Fibroblast of peridontal ligament (primary cell): ENCODE results near the gene TMPRSS11D.

ENCODE experiments used
- DNase-seq: peaks from one replicate; pipeline ENCODE4 v3.0.0-alpha.2; 2010; ENCODE audit errors: extremely low read depth

Gene TMPRSS11D, protein sequence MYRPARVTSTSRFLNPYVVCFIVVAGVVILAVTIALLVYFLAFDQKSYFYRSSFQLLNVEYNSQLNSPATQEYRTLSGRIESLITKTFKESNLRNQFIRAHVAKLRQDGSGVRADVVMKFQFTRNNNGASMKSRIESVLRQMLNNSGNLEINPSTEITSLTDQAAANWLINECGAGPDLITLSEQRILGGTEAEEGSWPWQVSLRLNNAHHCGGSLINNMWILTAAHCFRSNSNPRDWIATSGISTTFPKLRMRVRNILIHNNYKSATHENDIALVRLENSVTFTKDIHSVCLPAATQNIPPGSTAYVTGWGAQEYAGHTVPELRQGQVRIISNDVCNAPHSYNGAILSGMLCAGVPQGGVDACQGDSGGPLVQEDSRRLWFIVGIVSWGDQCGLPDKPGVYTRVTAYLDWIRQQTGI

DNA sequence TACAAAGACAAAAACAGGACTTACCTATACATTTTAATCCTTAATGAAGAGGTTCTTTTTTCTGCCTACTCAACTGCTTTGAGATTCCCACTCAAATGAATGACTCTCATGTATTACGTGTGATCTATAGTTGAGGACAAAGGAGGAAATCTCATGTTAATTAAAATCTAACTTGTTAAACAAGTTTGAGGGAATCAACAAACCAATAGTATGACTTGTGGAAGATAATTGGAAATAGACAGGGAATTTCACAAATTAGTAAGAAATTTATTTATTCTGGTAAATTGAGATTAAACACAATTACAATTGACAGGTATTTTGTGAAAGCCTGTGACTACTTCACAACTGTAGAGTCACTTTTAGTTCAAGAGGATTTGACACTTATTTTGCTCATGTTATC lies at the start of gene TMPRSS11D:
TSS of gene TMPRSS11D (minus strand) at position 101 of the 400 bp plus-strand sequence. CDS start at position 32, 69 bp downstream.
- no peak for DNase-seq

GRCh38 chr4:67933038-67933437 lies 49.2 kb upstream of the TMPRSS11D start:
- no peak for DNase-seq

DNA sequence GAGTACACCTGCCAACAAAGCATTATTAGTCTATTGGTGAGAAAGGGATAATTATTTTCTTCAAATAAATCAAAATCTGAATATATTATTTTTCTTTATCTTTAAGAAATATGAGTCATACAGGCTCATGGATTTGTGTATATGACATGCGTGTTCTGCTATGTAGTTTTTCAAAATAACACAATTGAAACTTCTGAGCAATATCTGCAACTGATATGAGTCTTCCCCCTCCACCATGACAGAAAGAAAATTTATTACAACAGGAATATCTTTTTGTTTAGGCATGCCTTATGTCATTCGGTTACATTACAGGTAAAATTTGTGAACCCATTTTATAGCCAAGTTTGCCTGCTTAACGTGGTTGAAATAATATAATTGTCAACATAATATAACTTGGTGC lies 47.5 kb upstream of the TMPRSS11D start:
- no peak for DNase-seq

- no peak for DNase-seq
These were observed 45.6 kb upstream of the TMPRSS11D start for GRCh38 chr4:67929426-67929825.

- DNase-seq = no peak
These were observed 44.7 kb upstream of the TMPRSS11D start for GRCh38 chr4:67928546-67928945.

GRCh38 chr4:67927251-67927650 lies 43.4 kb upstream of the TMPRSS11D start:
- no peak for DNase-seq

GRCh38 chr4:67926485-67926884 lies 42.7 kb upstream of the TMPRSS11D start:
- DNase-seq = no peak

- DNase-seq = no peak
These were observed 38.9 kb upstream of the TMPRSS11D start for GRCh38 chr4:67922697-67923096.

DNA sequence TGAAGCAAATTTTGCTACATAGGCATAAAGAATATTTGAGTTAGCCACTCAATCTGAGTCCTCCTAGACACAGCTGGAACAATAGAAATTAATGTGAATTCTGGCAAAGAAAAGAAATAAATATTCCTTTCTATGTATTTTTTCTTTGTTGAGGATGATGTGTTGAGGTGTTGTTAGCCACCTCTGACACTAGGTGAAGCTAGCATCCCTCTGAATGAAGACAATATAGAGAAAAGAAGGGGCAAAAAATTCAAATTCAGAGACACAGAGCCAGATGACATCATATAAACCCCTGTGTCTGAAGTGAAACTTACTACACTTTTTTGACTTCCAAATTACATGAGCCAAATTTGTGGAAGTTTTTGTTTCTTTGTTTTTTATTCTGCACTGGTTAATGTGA lies 34.6 kb upstream of the TMPRSS11D start:
- DNase-seq = no peak

DNA sequence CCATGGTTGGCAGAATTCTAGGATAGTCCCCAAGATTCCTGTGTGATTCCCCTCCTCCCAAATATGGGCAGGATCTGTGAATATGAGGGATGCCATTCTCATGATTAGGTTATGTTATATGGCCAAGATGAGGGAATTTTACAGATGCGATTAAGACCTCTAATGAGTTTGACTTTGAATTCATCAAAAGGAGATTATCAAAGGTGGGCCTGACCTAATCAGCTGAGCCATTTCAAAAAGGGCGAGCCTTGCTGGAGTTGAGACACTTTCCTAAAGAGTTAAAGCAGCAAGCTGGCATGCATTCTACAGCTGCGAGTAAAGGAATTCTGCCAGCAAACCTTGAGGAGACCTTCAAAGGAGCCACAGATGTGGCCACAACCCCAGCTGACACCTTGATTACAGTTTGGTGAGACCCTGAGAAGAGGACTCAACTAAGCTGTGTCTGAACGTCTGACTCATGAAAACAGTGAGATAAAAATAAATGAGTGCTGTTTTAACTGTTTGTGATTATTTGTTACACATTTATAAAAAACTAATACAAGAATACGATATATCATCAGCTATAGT lies 31.7 kb upstream of the TMPRSS11D start:
- no peak for DNase-seq

GRCh38 chr4:67912080-67912479 lies 28.3 kb upstream of the TMPRSS11D start:
- no peak for DNase-seq

DNA sequence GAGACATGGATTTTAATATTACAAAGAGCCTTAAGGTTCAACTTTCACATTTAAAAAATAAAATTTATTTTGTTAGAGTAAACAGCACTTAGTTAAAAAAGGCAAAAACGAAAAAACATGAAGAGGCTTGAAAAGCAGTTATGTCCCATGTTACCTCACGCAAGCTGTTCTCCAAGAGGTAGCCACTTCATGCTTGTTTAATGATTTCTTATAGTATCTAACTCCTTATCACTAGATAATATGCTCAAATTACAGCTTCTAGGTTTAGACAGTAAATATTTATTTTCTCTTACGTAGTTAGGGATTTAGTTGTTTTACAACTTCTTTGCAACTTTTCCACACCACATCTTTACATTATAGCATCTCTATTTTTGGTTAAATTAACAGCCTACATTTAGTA lies 27.8 kb upstream of the TMPRSS11D start:
- DNase-seq = no peak

DNA sequence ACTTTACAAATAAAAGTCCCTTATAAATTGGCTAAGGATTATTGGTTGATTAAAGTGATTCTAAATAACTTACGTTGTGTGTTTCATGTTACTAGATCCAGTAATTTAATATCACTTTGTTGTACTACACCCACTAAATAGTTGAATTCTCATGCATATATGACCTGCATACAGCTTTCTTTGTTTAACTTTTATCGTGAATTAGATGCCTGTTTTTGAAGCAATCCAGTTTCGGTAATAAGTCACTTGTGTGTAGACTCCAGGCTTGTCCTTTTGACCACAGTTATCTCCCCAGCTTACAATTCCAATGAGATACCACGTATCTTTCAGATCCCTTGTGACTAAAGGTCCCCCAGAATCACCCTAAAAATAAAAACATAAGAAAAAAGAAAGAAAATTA lies 27.3 kb upstream of the TMPRSS11D start:
- no peak for DNase-seq

DNA sequence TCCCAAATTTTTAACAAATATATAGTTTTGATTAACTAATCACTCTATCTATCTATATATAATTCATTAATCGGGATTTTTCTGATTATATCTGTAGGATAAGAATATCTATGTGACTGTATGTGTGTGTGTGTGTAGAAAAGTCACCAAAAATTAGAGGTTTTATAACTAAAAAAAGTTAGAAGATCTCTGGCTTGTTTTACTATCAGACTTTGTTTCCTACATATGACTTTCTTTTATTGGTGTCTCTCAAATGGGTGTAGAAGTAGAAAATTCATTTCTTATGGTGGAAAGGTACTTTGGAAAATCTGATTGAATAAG lies 26.7 kb upstream of the TMPRSS11D start:
- DNase-seq = no peak

- peak; percentile 54 for DNase-seq
These were observed 26.2 kb upstream of the TMPRSS11D start for GRCh38 chr4:67909905-67910584.

DNA sequence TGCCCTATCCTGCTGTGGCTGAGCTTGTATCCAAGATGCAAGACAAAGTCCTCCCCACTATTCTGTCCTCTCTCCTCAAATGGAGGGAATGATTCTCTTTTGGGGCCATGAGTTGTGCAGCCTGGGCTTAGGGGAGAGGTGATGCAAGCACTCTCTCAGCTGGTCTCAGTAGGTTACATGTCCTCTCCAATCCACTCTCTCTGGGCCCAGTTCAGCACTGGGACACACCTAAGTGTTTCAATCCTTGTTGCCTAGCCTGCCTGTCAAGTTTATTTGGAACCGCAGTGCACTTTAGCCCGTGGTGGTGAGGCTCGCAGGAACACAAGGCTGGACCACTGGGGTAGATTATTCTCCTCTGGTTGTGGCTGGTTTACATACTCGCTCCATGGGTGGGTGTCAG lies 23.8 kb upstream of the TMPRSS11D start:
- DNase-seq = no peak

DNA sequence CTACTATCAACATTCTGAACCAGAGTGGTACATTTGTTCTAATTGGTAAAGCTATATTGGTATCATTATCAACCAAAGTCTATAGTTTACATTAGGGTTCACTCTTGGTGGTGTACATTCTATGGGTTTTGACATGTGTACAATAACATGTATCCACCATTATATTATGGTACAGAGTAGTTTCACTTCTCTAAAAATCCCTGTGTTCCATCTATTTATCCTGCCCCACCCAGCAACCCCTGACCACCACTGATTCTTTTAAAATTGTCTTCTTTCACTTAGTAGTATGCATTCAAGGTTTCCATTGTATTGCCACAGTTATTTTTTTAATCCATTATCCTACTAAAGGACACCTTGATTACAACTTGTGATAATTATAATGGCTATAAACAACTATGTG lies 15.3 kb upstream of the TMPRSS11D start:
- no peak for DNase-seq

DNA sequence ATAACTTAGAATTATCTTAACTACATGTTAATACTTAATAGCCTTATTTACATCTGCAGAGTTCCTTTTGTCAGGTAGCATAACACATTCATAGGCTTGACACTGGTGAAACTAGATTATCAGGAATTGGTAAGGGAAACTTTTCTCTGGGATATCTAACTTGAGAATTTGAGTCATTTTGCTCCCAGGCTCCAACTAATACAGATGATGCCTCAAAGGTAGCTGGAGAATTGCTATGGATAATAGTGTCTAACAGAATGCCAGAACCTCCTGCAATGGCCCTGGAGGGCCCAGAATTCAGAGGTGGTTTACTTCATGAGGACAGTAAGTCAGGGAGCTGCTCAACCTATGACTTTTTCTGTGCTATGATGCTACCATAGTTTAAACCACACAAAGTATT lies 13.9 kb upstream of the TMPRSS11D start:
- DNase-seq = no peak

- DNase-seq = no peak
These were observed 12.7 kb upstream of the TMPRSS11D start for GRCh38 chr4:67896421-67897065.

GRCh38 chr4:67894659-67895058 lies 10.9 kb upstream of the TMPRSS11D start:
- no peak for DNase-seq

GRCh38 chr4:67892905-67893304 lies 9.1 kb upstream of the TMPRSS11D start:
- no peak for DNase-seq

DNA sequence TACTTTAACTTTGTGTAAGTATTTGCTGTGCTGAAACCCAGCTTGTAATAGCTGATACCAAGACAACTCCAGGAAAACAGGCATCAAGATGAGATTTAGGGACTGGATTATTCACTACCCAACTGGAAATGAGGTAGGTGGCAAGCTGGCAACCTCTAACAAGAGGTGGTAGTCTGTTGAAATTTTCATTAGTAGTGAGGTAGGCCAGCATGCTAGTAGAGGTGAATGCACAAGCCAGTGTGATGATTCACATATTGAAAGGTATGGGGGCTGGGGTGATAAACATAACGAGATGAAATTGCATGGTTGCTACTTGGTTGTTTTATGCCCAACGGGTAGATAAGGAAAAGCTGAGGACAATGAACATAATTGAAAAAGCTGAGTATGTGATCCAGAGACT lies 8.5 kb upstream of the TMPRSS11D start:
- DNase-seq = no peak

DNA sequence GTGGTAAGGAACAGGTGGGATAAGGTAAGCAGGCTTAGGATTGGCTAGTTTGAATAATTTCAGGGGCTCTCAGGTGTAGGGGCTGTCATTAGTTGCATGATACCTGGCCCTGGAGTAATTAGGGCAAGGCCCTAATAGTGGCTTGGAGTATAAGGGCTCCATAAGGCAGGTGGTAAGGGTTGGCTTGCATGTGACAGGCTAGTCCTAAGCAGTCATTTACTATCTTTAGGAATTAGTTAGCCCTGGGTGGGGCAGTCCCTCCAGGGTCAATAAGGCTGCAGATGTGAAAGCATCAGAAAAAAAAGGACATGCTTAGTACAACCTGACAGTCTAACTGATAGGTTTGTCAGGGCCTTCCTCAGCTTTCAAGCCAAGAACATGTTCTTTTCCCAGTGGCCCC lies 7.8 kb upstream of the TMPRSS11D start:
- no peak for DNase-seq
